ENCODE results near the gene ABCA2. TPM values are rescaled to one million over a fixed set of nuclear protein-coding genes. Genes with fewer than 3 reads are reported as not detected.

ABCA2 gene
- total and polyA plus RNA-seq, 4 donors = 46.8 to 151 (median 95.4) TPM

DNA sequence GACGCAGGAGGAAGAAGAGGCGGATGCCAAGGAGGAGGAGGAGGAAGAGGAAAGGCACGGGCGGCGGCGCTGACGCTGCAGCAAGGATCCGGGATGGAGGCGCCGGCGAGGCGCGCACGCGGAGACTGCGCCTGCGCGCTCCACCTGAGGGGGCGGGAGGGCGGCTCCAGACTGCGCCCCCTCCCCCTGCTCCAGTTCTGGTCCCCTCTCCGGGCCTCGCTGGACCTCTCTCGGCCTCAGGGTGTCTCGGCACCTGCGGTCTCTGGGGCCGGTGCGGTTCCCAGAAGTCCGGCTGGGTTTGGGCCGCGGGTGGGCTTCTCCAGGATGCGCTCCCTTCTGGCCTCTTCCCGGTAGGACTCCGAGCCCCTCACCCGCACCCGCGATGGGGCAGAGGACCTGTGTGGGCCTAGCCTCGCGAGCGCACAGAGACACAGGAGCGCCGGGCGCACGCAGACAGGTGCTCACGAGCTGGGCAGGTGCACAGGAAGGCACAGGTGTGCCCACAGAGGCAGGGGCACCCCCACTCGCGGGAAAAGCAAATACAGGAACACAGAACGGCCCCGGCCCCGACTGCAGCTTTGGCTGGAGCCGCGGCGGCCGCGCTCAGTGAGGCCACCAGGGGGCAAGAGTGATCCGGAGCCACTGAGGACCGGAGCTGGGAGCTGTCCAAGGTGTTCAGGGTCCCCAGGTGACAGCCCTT lies 18.2 kb upstream of the ABCA2 start, which contains the start of gene NPDC1:
TSS of gene NPDC1 (minus strand) at position 90 of the 700 bp plus-strand sequence. CDS start 188 bp downstream, outside the sequence.
- Histone ChIP-seq H3K27me3 (ENCODE audit: control insufficient read depth, insufficient read depth, low read length) (peaks cover 23% of the 10 kb centered on the region), H3K9me3 (ENCODE audit: control insufficient read depth, insufficient read depth, low read length) (no peaks in the 10 kb centered on the region), H3K4me3 (ENCODE audit: low read depth, low read length) (peak within 1 kb of the TSS; percentile 68), H3K36me3 (ENCODE audit: control insufficient read depth, insufficient read depth, low read length) (peaks cover 53% of the 10 kb centered on the region), H3K4me1 (ENCODE audit: control insufficient read depth, insufficient read depth, low read length) (peaks cover 73% of the 10 kb centered on the region), H3K27ac (ENCODE audit: low read depth, low read length) (peak within 1 kb of the TSS; percentile 84)
- peak in 4 of 6 donors; percentile 70 to 95 (median 84) for DNase-seq (ENCODE audit: low read depth in 4 of 6, low spot score in 6 of 6)
- WGBS (ENCODE audit: insufficient coverage) = under 1% methylated on average over 57 of the region's 57 CpGs

DNA sequence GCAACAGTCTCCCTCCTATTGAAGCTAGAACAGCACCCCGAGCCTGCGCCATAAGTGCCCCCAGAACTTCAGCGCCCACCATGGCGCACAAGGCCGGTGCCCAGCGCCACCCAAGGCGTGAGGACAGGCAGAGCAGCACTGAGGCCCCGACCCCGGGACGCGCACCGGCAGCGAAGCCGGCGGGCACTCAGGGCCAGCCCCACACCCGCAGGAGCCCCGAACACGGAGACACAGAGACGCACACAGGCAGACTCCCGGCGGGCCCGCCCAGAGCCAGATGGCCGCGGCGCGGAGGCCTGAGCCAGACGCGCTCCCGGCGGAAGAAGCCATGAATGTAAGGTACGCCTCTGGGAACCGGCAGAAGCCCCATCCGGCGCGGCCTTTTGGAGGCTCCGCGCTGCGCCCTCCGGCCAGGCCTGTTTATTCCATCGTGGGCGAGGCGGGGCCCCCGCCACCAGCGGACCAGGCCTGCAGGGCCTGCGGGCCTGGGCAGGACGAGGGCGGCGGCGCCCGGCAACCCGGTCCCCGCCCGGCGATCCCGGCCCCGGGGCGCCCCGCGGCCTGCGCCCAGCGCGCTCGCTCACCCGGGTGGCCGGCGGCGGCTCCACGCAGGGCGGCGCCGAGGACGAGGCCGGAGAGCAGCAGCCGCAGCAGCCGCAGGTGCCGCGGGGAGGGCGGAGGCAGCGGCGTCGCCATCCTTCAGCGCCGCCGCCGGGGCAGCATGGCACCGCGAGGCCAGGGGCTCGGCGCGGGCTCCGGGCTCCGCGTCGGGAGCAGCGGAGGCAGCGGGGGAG lies 17.5 kb upstream of the ABCA2 start:
- Histone ChIP-seq H3K27ac (ENCODE audit: low read depth, low read length) (no peak overlapping the region), H3K4me3 (ENCODE audit: low read depth, low read length) (peak overlapping the region; percentile 68), H3K4me1 (ENCODE audit: control insufficient read depth, insufficient read depth, low read length) (peaks cover 75% of the 10 kb centered on the region), H3K9me3 (ENCODE audit: control insufficient read depth, insufficient read depth, low read length) (no peaks in the 10 kb centered on the region), H3K27me3 (ENCODE audit: control insufficient read depth, insufficient read depth, low read length) (peaks cover 23% of the 10 kb centered on the region), H3K36me3 (ENCODE audit: control insufficient read depth, insufficient read depth, low read length) (peaks cover 53% of the 10 kb centered on the region)
- 2% methylated on average over 96 of the region's 96 CpGs for WGBS (ENCODE audit: insufficient coverage)
- DNase-seq (ENCODE audit: low read depth in 4 of 6, low spot score in 6 of 6) = peak in 2 of 6 donors; percentile 39 to 71

DNA sequence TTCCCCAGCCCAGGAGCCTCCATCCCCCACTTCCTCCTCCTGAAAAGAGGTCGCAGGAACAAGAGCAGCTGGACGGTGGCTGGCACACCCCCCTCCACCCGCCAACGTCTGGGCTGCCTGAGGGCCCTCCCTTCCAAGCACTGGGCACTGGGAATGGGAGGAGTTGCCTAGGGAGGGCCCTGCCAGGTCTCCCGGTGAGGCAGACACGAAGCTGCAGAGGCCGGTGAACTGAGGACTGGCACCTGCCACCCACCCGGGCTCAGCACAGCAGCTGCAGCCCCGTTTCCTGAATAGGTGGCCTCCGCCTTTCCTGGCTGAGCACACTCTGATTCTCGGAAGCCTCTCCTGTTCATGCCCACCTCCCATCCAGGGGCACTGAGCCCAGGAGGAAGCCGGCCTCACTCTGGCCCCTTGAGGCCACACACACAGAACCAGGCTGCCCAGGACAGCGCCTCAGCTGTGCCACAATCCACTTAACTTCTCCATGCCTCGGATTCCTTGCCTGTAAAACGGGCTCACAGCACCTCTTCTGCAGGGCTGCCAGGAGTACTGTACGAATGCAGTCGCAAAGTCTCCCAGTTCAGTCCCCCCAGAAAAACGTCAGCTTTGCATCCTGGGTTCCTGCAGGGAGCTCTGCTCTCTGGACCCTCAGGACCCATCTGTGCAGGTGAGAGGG lies 16.6 kb upstream of the ABCA2 start:
- no peak overlapping the region for H3K27ac ChIP-seq (ENCODE audit: low read depth, low read length)
- peaks cover 66% of the 10 kb centered on the region for H3K4me1 ChIP-seq (ENCODE audit: control insufficient read depth, insufficient read depth, low read length)
- H3K4me3 ChIP-seq (ENCODE audit: low read depth, low read length) = peak overlapping the region; percentile 57
- H3K36me3 ChIP-seq (ENCODE audit: control insufficient read depth, insufficient read depth, low read length) = peaks cover 59% of the 10 kb centered on the region
- WGBS (ENCODE audit: insufficient coverage) = 41% methylated on average over 15 of the region's 18 CpGs
- H3K27me3 ChIP-seq (ENCODE audit: control insufficient read depth, insufficient read depth, low read length) = peaks cover 19% of the 10 kb centered on the region
- no peak for DNase-seq (ENCODE audit: low read depth in 4 of 6, low spot score in 6 of 6)
- no peaks in the 10 kb centered on the region for H3K9me3 ChIP-seq (ENCODE audit: control insufficient read depth, insufficient read depth, low read length)

DNA sequence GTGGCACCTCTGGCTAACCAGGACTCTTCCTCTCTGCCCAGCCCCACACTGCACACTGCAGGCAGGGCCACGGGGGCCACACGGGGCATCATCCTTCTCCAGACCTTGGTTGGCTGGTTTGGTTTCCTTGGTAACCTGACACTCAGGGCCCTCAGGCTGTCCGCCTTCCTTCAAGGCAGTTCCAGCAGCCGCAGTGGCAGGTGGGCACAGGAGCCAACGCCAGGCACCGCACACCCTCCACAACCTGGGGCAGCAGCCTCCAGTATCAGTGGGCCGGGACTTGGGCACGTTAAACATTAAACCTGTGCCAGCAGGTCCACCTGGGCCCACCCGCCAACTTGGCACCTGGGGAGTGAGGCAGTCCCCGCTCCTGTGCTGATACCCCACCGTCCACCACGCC lies 16.0 kb upstream of the ABCA2 start:
- no peak for DNase-seq (ENCODE audit: low read depth in 4 of 6, low spot score in 6 of 6)
- H3K27ac ChIP-seq (ENCODE audit: low read depth, low read length) = no peak overlapping the region
- no peaks in the 10 kb centered on the region for H3K9me3 ChIP-seq (ENCODE audit: control insufficient read depth, insufficient read depth, low read length)
- WGBS (ENCODE audit: insufficient coverage) = 73% methylated on average over 12 of the region's 12 CpGs
- H3K36me3 ChIP-seq (ENCODE audit: control insufficient read depth, insufficient read depth, low read length) = peaks cover 63% of the 10 kb centered on the region
- peaks cover 13% of the 10 kb centered on the region for H3K27me3 ChIP-seq (ENCODE audit: control insufficient read depth, insufficient read depth, low read length)
- H3K4me3 ChIP-seq (ENCODE audit: low read depth, low read length) = no peak overlapping the region
- peaks cover 60% of the 10 kb centered on the region for H3K4me1 ChIP-seq (ENCODE audit: control insufficient read depth, insufficient read depth, low read length)

DNA sequence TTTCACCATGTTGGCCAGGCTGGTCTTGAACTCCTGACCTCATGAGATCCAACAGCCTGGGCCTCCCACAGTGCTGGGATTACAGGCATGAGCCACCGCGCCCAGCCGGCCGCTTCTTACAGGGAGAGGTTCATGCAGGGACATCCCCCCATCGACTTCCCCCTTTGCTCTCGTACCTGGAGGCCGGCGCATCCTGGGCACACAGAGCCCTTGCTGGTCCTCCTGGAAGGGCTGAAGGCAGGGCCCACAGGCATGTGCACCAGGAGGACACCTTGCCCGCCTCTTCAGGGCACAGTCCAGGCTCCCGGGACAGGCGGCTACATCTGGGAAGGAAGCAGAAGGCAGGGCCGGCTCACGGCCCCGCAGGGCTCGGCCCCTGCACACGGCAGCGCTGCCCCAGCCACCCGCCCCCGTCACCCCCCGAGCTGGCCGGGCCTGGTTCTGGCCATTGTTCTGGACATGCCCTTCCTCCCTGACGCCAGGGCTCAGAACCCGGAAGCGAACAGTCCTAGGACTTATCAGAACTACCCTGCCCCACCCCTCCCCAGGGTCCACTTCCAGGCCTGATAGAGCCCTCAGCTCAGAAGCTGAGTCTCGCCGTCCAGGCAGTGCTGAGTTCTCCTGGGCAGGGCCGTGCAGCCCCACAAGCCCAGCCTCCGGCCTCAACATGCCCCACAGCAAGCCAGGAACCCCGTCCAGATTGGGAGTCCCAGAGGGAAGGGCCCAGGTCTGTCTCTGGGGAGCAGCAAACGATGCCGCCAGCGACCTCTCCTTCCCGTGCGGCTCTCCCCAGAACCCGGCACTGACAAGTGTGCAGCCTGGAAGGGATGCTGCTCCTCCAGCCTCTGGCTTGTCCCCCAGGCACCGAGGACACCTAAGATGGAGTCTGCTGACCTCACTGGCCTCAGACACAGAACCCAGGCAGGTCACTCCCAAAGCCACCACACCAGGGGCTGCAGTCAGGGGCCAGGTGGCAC lies 15.0 kb upstream of the ABCA2 start:
- no peak overlapping the region for H3K4me3 ChIP-seq (ENCODE audit: low read depth, low read length)
- H3K4me1 ChIP-seq (ENCODE audit: control insufficient read depth, insufficient read depth, low read length) = peaks cover 52% of the 10 kb centered on the region
- H3K27me3 ChIP-seq (ENCODE audit: control insufficient read depth, insufficient read depth, low read length) = peaks cover 7% of the 10 kb centered on the region
- WGBS (ENCODE audit: insufficient coverage) = 74% methylated on average over 28 of the region's 36 CpGs
- no peaks in the 10 kb centered on the region for H3K9me3 ChIP-seq (ENCODE audit: control insufficient read depth, insufficient read depth, low read length)
- no peak for DNase-seq (ENCODE audit: low read depth in 4 of 6, low spot score in 6 of 6)
- H3K27ac ChIP-seq (ENCODE audit: low read depth, low read length) = no peak overlapping the region
- peaks cover 68% of the 10 kb centered on the region for H3K36me3 ChIP-seq (ENCODE audit: control insufficient read depth, insufficient read depth, low read length)

DNA sequence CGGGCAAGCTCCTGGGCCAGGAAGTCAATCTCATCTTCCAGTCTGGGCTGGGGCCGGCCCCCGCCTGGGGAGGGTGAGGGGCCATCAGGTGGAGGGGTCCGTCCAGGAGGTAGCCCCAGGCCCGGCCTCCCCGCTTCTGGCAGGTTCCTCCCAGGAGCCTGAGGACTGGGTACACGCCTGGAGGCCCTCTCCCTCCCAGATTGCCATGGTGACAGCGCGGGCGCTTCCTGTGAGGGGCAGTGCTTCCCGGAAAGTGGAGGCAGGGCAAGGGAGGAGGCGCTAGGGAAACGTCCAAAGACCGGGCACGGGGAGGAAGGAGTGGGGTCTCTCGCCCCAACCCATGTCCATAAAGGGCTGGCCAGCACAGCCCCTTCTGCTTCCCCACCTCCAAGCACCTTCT lies 13.1 kb upstream of the ABCA2 start:
- no peak overlapping the region for H3K4me3 ChIP-seq (ENCODE audit: low read depth, low read length)
- peaks cover 84% of the 10 kb centered on the region for H3K36me3 ChIP-seq (ENCODE audit: control insufficient read depth, insufficient read depth, low read length)
- H3K27me3 ChIP-seq (ENCODE audit: control insufficient read depth, insufficient read depth, low read length) = no peaks in the 10 kb centered on the region
- no peak overlapping the region for H3K27ac ChIP-seq (ENCODE audit: low read depth, low read length)
- H3K4me1 ChIP-seq (ENCODE audit: control insufficient read depth, insufficient read depth, low read length) = peaks cover 34% of the 10 kb centered on the region
- 50% methylated on average over 8 of the region's 16 CpGs for WGBS (ENCODE audit: insufficient coverage)
- no peak for DNase-seq (ENCODE audit: low read depth in 4 of 6, low spot score in 6 of 6)
- no peaks in the 10 kb centered on the region for H3K9me3 ChIP-seq (ENCODE audit: control insufficient read depth, insufficient read depth, low read length)

DNA sequence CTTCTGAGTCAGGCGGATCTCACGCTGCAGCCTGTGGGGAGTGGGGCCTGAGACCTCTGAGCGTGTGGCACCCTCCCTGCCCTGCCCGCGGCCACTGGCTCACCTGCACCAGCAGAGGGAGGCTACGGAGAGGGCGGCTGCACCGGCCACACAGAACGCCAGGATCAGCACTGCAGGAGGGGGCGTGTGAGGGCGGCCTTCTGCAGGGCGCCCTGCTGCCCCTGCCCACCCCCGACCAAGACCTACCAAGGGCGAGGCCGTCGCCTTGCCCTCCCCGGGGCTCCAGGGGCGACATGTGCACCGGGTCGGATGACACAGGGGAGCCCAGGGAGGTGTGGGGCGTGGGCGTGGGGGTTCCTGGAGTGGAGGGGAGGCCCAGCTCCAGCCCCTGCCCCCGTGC lies 12.5 kb upstream of the ABCA2 start:
- no peaks in the 10 kb centered on the region for H3K9me3 ChIP-seq (ENCODE audit: control insufficient read depth, insufficient read depth, low read length)
- no peaks in the 10 kb centered on the region for H3K27me3 ChIP-seq (ENCODE audit: control insufficient read depth, insufficient read depth, low read length)
- DNase-seq (ENCODE audit: low read depth in 4 of 6, low spot score in 6 of 6) = no peak
- H3K4me1 ChIP-seq (ENCODE audit: control insufficient read depth, insufficient read depth, low read length) = peaks cover 36% of the 10 kb centered on the region
- H3K27ac ChIP-seq (ENCODE audit: low read depth, low read length) = no peak overlapping the region
- H3K4me3 ChIP-seq (ENCODE audit: low read depth, low read length) = no peak overlapping the region
- 88% methylated on average over 23 of the region's 23 CpGs for WGBS (ENCODE audit: insufficient coverage)
- peaks cover 86% of the 10 kb centered on the region for H3K36me3 ChIP-seq (ENCODE audit: control insufficient read depth, insufficient read depth, low read length)

DNA sequence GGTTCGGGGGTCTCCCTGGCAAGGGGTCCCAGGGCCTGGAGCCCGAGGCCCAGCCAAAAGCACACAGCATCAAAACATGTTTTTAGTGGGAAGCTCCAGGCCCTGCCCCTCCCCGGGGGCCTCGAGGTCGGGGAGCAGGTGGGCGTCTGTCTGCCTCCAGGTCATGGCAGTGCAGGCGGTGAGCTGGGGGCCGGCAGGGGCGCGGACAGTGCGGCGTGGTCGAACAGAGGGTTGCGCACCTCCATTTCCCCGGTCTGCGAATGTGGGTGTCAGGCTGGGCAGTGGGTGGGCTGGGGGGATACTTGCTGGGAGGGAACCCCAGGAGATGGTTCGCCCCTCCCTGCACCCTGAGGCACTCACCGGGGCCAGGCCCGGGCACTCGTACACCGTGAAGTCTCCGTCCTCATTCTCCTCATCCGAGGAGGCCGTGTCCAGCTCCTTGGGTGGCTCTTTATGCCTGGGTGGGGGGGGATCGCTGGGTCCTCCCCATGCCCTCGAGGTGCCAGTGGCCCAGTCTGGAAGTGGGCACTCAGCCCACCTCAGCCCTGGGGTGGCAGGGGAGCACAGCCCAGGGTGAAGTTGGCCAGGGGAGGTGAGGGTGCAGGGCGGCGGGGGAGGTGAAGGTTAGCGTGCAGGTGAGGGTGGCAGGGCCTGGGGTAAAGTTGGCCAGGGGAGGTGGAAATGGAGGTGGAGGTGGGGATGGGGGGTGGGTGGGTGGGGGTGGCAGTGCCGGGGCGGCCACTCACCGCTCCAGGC lies 11.8 kb upstream of the ABCA2 start:
- H3K27ac ChIP-seq (ENCODE audit: low read depth, low read length) = no peak overlapping the region
- H3K4me3 ChIP-seq (ENCODE audit: low read depth, low read length) = no peak overlapping the region
- DNase-seq (ENCODE audit: low read depth in 4 of 6, low spot score in 6 of 6) = no peak

More for the DNA sequence above, 11.8 kb upstream of the ABCA2 start:
- H3K4me1 ChIP-seq (ENCODE audit: control insufficient read depth, insufficient read depth, low read length) = peaks cover 36% of the 10 kb centered on the region
- H3K27me3 ChIP-seq (ENCODE audit: control insufficient read depth, insufficient read depth, low read length) = no peaks in the 10 kb centered on the region
- no peaks in the 10 kb centered on the region for H3K9me3 ChIP-seq (ENCODE audit: control insufficient read depth, insufficient read depth, low read length)
- H3K36me3 ChIP-seq (ENCODE audit: control insufficient read depth, insufficient read depth, low read length) = peaks cover 83% of the 10 kb centered on the region
- 86% methylated on average over 17 of the region's 32 CpGs for WGBS (ENCODE audit: insufficient coverage)
